ENCODE measurements around the gene EPS8L3. TPM values are rescaled to one million over a fixed set of nuclear protein-coding genes. Genes with fewer than 3 reads are reported as not detected.

Gene EPS8L3
- total and polyA plus RNA-seq, 2 of the 8 experiments (the other 6 are each of a cell fraction or from before 2014, with no cell fraction given) = not detected

- no peak for TF ChIP-seq HDAC2 (IDR thresholded peaks at IDR 0.05; ENCODE audit: borderline replicate concordance in 1 of 2, low read depth in 2 of 2, low read length in 2 of 2)
- TF ChIP-seq POLR2AphosphoS5 (IDR thresholded peaks at IDR 0.05; ENCODE audit: low read depth, low read length) = no peak
These were observed 13.2 kb upstream of the EPS8L3 start (continued) for GRCh38 chr1:109776911-109777310.

Data from H1 (cell line).